GM12892 (cell line): ENCODE measurements around the gene APBA2.

Experiments used
- POLR2A ChIP-seq: IDR thresholded peaks from 2 replicates; pipeline ENCODE4 v1.6.1; 2011; ENCODE audit warnings: low read depth, low read length, control low read depth
- POLR2AphosphoS5 ChIP-seq: IDR thresholded peaks from 2 replicates; pipeline ENCODE4 v1.6.1; 2011; ENCODE audit warnings: low read depth, low read length, control low read depth
- TAF1 ChIP-seq: IDR thresholded peaks from 2 replicates; pipeline ENCODE4 v1.6.1; 2011; ENCODE audit warnings: low read depth, mild to moderate bottlenecking, control low read depth, low read length, borderline replicate concordance

DNA sequence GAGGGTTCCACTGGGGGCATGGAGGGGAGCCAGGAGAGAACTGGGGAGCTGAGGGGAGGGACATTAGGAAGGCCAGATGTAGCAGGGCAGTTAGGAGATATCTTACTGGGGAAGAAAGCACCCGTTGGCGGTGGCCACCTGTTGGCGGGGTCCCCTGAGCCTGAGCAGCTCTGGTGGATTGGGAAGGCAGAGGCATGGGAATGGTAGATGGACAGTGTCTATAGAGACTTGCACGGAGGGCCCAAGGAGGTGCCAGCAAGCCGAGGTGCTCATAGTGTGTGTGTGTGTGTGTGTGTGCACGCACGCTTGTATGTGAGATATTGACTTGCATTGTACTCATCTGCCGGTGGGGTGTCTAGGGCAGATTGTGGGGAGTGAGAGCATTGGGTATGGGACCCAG is 179.0 kb downstream of the APBA2 start:
- no peak for TF ChIP-seq TAF1
- TF ChIP-seq POLR2A = no peak
- no peak for TF ChIP-seq POLR2AphosphoS5
